ENCODE measurements around the gene WDR93.

Gene WDR93

DNA sequence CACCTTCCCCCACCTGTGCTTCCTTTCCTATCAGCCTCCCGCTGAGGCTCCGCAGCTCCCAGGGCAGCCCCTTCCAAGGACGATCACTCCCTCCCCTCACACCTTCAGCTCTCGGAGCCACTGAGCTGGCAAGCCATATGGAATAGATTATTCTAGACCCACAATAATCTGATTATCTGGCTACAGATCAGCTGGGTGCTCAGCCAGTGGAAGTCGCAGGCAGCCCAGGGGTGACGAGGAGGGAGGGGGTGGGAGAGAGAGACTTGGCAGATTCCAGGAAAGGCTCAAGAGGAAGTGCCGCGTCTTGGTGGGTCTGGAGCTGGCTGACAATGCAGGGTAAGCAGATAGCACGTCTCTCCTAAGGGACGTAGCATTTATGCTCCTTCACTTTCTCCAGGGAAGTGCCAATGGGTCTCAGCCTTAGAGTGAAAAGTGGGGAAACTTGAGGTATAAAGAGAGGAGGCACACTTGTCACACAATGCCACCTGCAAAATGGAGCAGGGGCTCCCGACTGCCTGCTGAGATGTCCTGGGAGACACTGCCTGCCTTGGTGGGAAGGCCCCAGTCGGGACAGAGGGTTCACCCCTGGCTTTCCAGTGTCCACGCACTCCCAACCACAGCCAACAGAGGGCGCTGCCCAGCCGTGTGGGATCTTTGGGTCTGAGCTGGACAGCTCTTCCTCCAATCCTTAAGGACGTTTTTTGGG is 69.8 kb downstream of the WDR93 start:
- no peak overlapping the region for H4K8ac ChIP-seq (ENCODE audit: low read depth, low read length)
- no peak overlapping the region for H4K12ac ChIP-seq (ENCODE audit: low read depth, low read length)
- WGBS (ENCODE audit: extremely low coverage, insufficient coverage, insufficient read length): no CpG with 5 or more reads among the region's 16 CpGs

GRCh38 chr15:89761009-89761831 is 70.6 kb downstream of the WDR93 start:
- Histone ChIP-seq H2AK5ac (ENCODE audit: low read length) (no peak overlapping the region), H3K79me1 (ENCODE audit: low read length) (no peaks in the 10 kb centered on the region), H3K9me3 (ENCODE audit: insufficient read depth, low read depth, low read length) (no peaks in the 10 kb centered on the region), H3K36me3 (ENCODE audit: control insufficient read depth in 1 of 2, insufficient read depth in 2 of 2, low read length in 2 of 2) (no peaks in the 10 kb centered on the region), H2AFZ (ENCODE audit: insufficient read depth, low read length, poor library complexity) (no peak overlapping the region), H3K23ac (ENCODE audit: low read length) (no peak overlapping the region), H3K4ac (ENCODE audit: low read depth, low read length) (no peak overlapping the region), H3K4me2 (ENCODE audit: low read length) (no peak overlapping the region), H4K8ac (ENCODE audit: low read depth, low read length) (no peak overlapping the region), H4K12ac (ENCODE audit: low read depth, low read length) (no peak overlapping the region), H3K9ac (ENCODE audit: low read length) (no peak overlapping the region), H2BK5ac (ENCODE audit: low read depth, low read length, poor library complexity) (no peak overlapping the region), H3K27me3 (ENCODE audit: insufficient read depth, low read length) (no peaks in the 10 kb centered on the region), H3K4me3 (ENCODE audit: low read depth, low read length) (no peak overlapping the region), H3K4me1 (ENCODE audit: control insufficient read depth in 1 of 2, insufficient read depth in 2 of 2, low read length in 2 of 2) (peaks cover 0 to 10% of the 10 kb centered on the region in 2 experiments), H4K91ac (ENCODE audit: low read depth, low read length) (no peak overlapping the region), H3K14ac (ENCODE audit: low read length) (no peak overlapping the region), H2BK12ac (ENCODE audit: low read length) (no peak overlapping the region), H3K18ac (ENCODE audit: low read length) (no peak overlapping the region), H2BK120ac (ENCODE audit: insufficient read depth, low read length, poor library complexity) (no peak overlapping the region), H3K27ac (ENCODE audit: low read depth, low read length) (no peak overlapping the region), H3K79me2 (ENCODE audit: control insufficient read depth, insufficient read depth, low read length, poor library complexity) (no peaks in the 10 kb centered on the region)
- no CpG with 5 or more reads among the region's 18 CpGs for WGBS (ENCODE audit: extremely low coverage, insufficient coverage, insufficient read length)
- DNase-seq: no peak

More for the DNA sequence above, 69.8 kb downstream of the WDR93 start:
- Histone ChIP-seq H3K4me3 (ENCODE audit: low read depth, low read length) (no peak overlapping the region), H3K4ac (ENCODE audit: low read depth, low read length) (no peak overlapping the region), H3K79me2 (ENCODE audit: control insufficient read depth, insufficient read depth, low read length, poor library complexity) (no peaks in the 10 kb centered on the region), H3K79me1 (ENCODE audit: low read length) (peaks cover 3% of the 10 kb centered on the region), H2BK12ac (ENCODE audit: low read length) (no peak overlapping the region), H3K9ac (ENCODE audit: low read length) (no peak overlapping the region), H3K36me3 (ENCODE audit: control insufficient read depth in 1 of 2, insufficient read depth in 2 of 2, low read length in 2 of 2) (no peaks in the 10 kb centered on the region), H3K18ac (ENCODE audit: low read length) (no peak overlapping the region), H3K27ac (ENCODE audit: low read depth, low read length) (no peak overlapping the region), H3K14ac (ENCODE audit: low read length) (no peak overlapping the region), H3K4me2 (ENCODE audit: low read length) (no peak overlapping the region), H2AK5ac (ENCODE audit: low read length) (no peak overlapping the region), H2AFZ (ENCODE audit: insufficient read depth, low read length, poor library complexity) (no peak overlapping the region), H3K4me1 (ENCODE audit: control insufficient read depth in 1 of 2, insufficient read depth in 2 of 2, low read length in 2 of 2) (peaks cover 6 to 15% of the 10 kb centered on the region in 2 experiments), H2BK120ac (ENCODE audit: insufficient read depth, low read length, poor library complexity) (no peak overlapping the region), H2BK5ac (ENCODE audit: low read depth, low read length, poor library complexity) (no peak overlapping the region), H3K9me3 (ENCODE audit: insufficient read depth, low read depth, low read length) (no peaks in the 10 kb centered on the region), H3K27me3 (ENCODE audit: insufficient read depth, low read length) (no peaks in the 10 kb centered on the region), H4K91ac (ENCODE audit: low read depth, low read length) (no peak overlapping the region), H3K23ac (ENCODE audit: low read length) (no peak overlapping the region)
- DNase-seq: peak; percentile 55 to 92

- H3K27me3 ChIP-seq (ENCODE audit: insufficient read depth, low read length): no peaks in the 10 kb centered on the region
- no peak for DNase-seq
- no peaks in the 10 kb centered on the region for H3K9me3 ChIP-seq (ENCODE audit: insufficient read depth, low read depth, low read length)
- H3K79me2 ChIP-seq (ENCODE audit: control insufficient read depth, insufficient read depth, low read length, poor library complexity): no peaks in the 10 kb centered on the region
- no peak overlapping the region for H3K14ac ChIP-seq (ENCODE audit: low read length)
- H3K4me2 ChIP-seq (ENCODE audit: low read length): no peak overlapping the region
- no peak overlapping the region for H3K4ac ChIP-seq (ENCODE audit: low read depth, low read length)
- no peak overlapping the region for H2AFZ ChIP-seq (ENCODE audit: insufficient read depth, low read length, poor library complexity)
- no peak overlapping the region for H3K4me3 ChIP-seq (ENCODE audit: low read depth, low read length)
- H3K4me1 ChIP-seq (ENCODE audit: control insufficient read depth in 1 of 2, insufficient read depth in 2 of 2, low read length in 2 of 2): peaks cover 0 to 10% of the 10 kb centered on the region in 2 experiments
- H3K79me1 ChIP-seq (ENCODE audit: low read length): no peaks in the 10 kb centered on the region
- no peak overlapping the region for H2BK12ac ChIP-seq (ENCODE audit: low read length)
- no peak overlapping the region for H4K12ac ChIP-seq (ENCODE audit: low read depth, low read length)
- no peaks in the 10 kb centered on the region for H3K36me3 ChIP-seq (ENCODE audit: control insufficient read depth in 1 of 2, insufficient read depth in 2 of 2, low read length in 2 of 2)
- no peak overlapping the region for H3K27ac ChIP-seq (ENCODE audit: low read depth, low read length)
- H3K18ac ChIP-seq (ENCODE audit: low read length): no peak overlapping the region
- no peak overlapping the region for H2AK5ac ChIP-seq (ENCODE audit: low read length)
- no peak overlapping the region for H2BK5ac ChIP-seq (ENCODE audit: low read depth, low read length, poor library complexity)
- H2BK120ac ChIP-seq (ENCODE audit: insufficient read depth, low read length, poor library complexity): no peak overlapping the region
- H4K91ac ChIP-seq (ENCODE audit: low read depth, low read length): no peak overlapping the region
- WGBS (ENCODE audit: extremely low coverage, insufficient coverage, insufficient read length): no CpG with 5 or more reads among the region's 5 CpGs
- H4K8ac ChIP-seq (ENCODE audit: low read depth, low read length): no peak overlapping the region
- H3K23ac ChIP-seq (ENCODE audit: low read length): no peak overlapping the region
- H3K9ac ChIP-seq (ENCODE audit: low read length): no peak overlapping the region
Observed at GRCh38 chr15:89761929-89762328, 71.3 kb downstream of the WDR93 start.

DNA sequence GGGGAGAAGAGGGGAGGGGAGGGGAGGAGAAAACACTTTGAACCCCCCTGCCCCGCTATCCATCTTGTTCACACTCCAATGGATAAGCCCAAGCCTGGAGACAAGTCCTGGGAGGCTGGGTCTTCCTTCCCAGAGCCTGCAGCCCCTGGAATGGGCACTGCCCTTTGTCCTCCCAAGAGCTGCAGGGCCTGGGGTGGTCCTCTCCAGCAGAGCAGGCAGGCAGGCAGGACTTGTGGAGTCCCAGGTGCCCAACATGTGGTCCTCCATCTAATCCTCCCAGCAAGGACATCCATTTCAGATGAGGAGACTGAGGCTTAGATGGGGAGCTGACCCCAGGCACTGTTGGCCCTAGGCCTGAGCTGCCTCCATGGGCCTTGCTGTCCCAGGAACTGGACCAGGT is 75.1 kb downstream of the WDR93 start:
- no peaks in the 10 kb centered on the region for H3K27me3 ChIP-seq (ENCODE audit: insufficient read depth, low read length)
- no peak for DNase-seq
- H4K91ac ChIP-seq (ENCODE audit: low read depth, low read length): no peak overlapping the region
- no peak overlapping the region for H3K4ac ChIP-seq (ENCODE audit: low read depth, low read length)
- no peaks in the 10 kb centered on the region for H3K79me1 ChIP-seq (ENCODE audit: low read length)
- no peak overlapping the region for H3K4me2 ChIP-seq (ENCODE audit: low read length)
- H2AK5ac ChIP-seq (ENCODE audit: low read length): no peak overlapping the region
- H4K8ac ChIP-seq (ENCODE audit: low read depth, low read length): no peak overlapping the region
- no CpG with 5 or more reads among the region's 1 CpG for WGBS (ENCODE audit: extremely low coverage, insufficient coverage, insufficient read length)
- no peak overlapping the region for H4K12ac ChIP-seq (ENCODE audit: low read depth, low read length)
- no peaks in the 10 kb centered on the region for H3K36me3 ChIP-seq (ENCODE audit: control insufficient read depth in 1 of 2, insufficient read depth in 2 of 2, low read length in 2 of 2)
- H2BK5ac ChIP-seq (ENCODE audit: low read depth, low read length, poor library complexity): no peak overlapping the region
- no peak overlapping the region for H3K27ac ChIP-seq (ENCODE audit: low read depth, low read length)
- no peak overlapping the region for H2BK12ac ChIP-seq (ENCODE audit: low read length)
- no peak overlapping the region for H3K9ac ChIP-seq (ENCODE audit: low read length)
- H3K14ac ChIP-seq (ENCODE audit: low read length): no peak overlapping the region
- H2BK120ac ChIP-seq (ENCODE audit: insufficient read depth, low read length, poor library complexity): no peak overlapping the region
- no peak overlapping the region for H2AFZ ChIP-seq (ENCODE audit: insufficient read depth, low read length, poor library complexity)
- no peaks in the 10 kb centered on the region for H3K9me3 ChIP-seq (ENCODE audit: insufficient read depth, low read depth, low read length)
- H3K4me3 ChIP-seq (ENCODE audit: low read depth, low read length): no peak overlapping the region
- peaks cover 0 to 5% of the 10 kb centered on the region in 2 experiments for H3K4me1 ChIP-seq (ENCODE audit: control insufficient read depth in 1 of 2, insufficient read depth in 2 of 2, low read length in 2 of 2)
- no peaks in the 10 kb centered on the region for H3K79me2 ChIP-seq (ENCODE audit: control insufficient read depth, insufficient read depth, low read length, poor library complexity)
- H3K18ac ChIP-seq (ENCODE audit: low read length): no peak overlapping the region
- H3K23ac ChIP-seq (ENCODE audit: low read length): no peak overlapping the region
